Hepatocyte (in vitro differentiated cells): ENCODE data around the gene PPP2R3A.

Source experiments
- CTCF ChIP-seq: fragments of 200-600 bp; sonication (generic); IDR thresholded peaks from 2 replicates; pipeline ENCODE4 v1.5.1; 2016; ENCODE audit warnings: antibody characterized with exemption, mild to moderate bottlenecking; ENCODE audit not compliant: poor library complexity
- EZH2phosphoT487 ChIP-seq: fragments of 200-600 bp; sonication (generic); IDR thresholded peaks from one replicate; pipeline ENCODE4 v1.6.1; 2018; ENCODE audit warnings: antibody characterized with exemption, mild to moderate bottlenecking, low read depth, moderate library complexity; ENCODE audit not compliant: unreplicated experiment, severe bottlenecking

GRCh38 chr3:135920275-135920674 lies 45.3 kb upstream of the PPP2R3A start:
- no peak for TF ChIP-seq CTCF
- TF ChIP-seq EZH2phosphoT487, result no peak
